Ovary (tissue), 9 donors: ENCODE results near the gene ADGRB2. TPM values are rescaled to one million over a fixed set of nuclear protein-coding genes. Genes with fewer than 3 reads are reported as not detected.

Source experiments
- DNase-seq, 5 donors: peaks; one replicate each; pipeline ENCODE4 v3.0.0-alpha.2; 2019 to 2020
- H3K27ac ChIP-seq, 2 donors: fragments of 200-600 bp; one replicate each; pipeline versions ENCODE4 v1.5.1 to v1.8.0; 2019 to 2022
- H3K27me3 ChIP-seq: fragments of 200-600 bp; one replicate; pipeline ENCODE4 v1.8.0; 2022
- H3K36me3 ChIP-seq: fragments of 200-600 bp; sonication (generic); one replicate; pipeline ENCODE4 v1.5.1; 2019
- H3K4me1 ChIP-seq: one replicate; pipeline ENCODE4 v1.8.1; 2013; ENCODE audit warnings: mild to moderate bottlenecking, moderate library complexity; ENCODE audit not compliant: insufficient read depth
- H3K4me3 ChIP-seq: fragments of 200-600 bp; sonication (generic); one replicate; pipeline ENCODE4 v1.5.1; 2017
- H3K9me3 ChIP-seq, 2 donors: fragments of 200-600 bp in 1 of 2; sonication (generic) in 1 of 2; one replicate each; pipeline versions ENCODE4 v1.5.1 to v1.8.1; 2013 to 2019; ENCODE audit warnings: mild to moderate bottlenecking in 1 of 2, moderate library complexity in 1 of 2
- CTCF ChIP-seq, 3 donors: fragments of 450-650 bp in 2 of 3; fragments of 200-600 bp in 1 of 3; IDR thresholded peaks; one replicate each; pipeline versions ENCODE4 v1.5.1 to v1.8.0; 2016 to 2022; ENCODE audit warnings: antibody characterized with exemption in 3 of 3, mild to moderate bottlenecking in 1 of 3
- EP300 ChIP-seq: sonication (generic); formaldehyde crosslinking; IDR thresholded peaks from one replicate; pipeline ENCODE4 v1.6.1; 2017; ENCODE audit warnings: antibody characterized with exemption
- POLR2A ChIP-seq: fragments of 450-650 bp; IDR thresholded peaks from one replicate; pipeline ENCODE4 v1.6.1; 2017; ENCODE audit warnings: antibody characterized with exemption, mild to moderate bottlenecking, moderate library complexity
- WGBS, 3 donors: extraction: QIAGEN DNeasy Blood & Tissue Kit in 1 of 3; methylation state at CpG; one replicate each; pipeline versions ENCODE4 v1.1.5 to v1.1.7; 2013 to 2017; 5-methylcytosine and 5-hydroxymethylcytosine counted together
- intact Hi-C, 4 donors: fragments of 100-400 bp; cut with DNase I; formaldehyde crosslinking; loops; one replicate each; pipeline versions ENCODE4 v1.11.0 to v1.15.1; 2022 to 2023
- polyA plus RNA-seq, 2 donors: library from polyadenylated mRNA; stranded (reverse); fragments of 200-250 nt in 1 of 2; fragments of 350-450 nt in 1 of 2; fragmentation: Illumina TruSeq in 1 of 2; extraction: RNeasy Lipid Tissue Mini Kit (QIAGEN cat#74804) in 1 of 2; gene quantifications; one replicate each; pipeline ENCODE4 v1.2.3, GENCODE V29; 2013 to 2014
- total RNA-seq, 7 donors: library from RNA; depleted of rRNA in 2 of 7; stranded (reverse); fragments of >200 nt in 2 of 7; fragmentation: NEBNext Ultra II Directional in 3 of 7; extraction: Animal tissue kit (Norgen Biotek cat#: 25700) in 3 of 7; gene quantifications; one replicate each; pipeline versions ENCODE4 v1.1.0 to v1.2.4, GENCODE V29; 2016 to 2023
- donor health status: DM: no; HTN: no; CAD: no; lungs with moderate emphysema.
- donor health status: DM: no; HTN: no; CAD: no.
- donor health status: Bipolar disorder and iron deficiency.
- donor health status: DM: yes; HTN: yes; CAD: no.
- donor health status: DM: no; HTN: no; CAD: no.
- donor health status: DM: yes; HTN: yes; CAD: no.

Gene ADGRB2
- total and polyA plus RNA-seq, 9 donors: 0.30 to 7.2 (median 1.6) TPM

GRCh38 chr1:31769720-31770390 is 5.7 kb upstream of the ADGRB2 start:
- intact Hi-C loops: no loop called here
- WGBS, 3 donors: 34 to 39% (median 35%) methylated on average over 10 to 12 of the region's 12 CpGs
- no peak for DNase-seq

GRCh38 chr1:31768939-31769704 is 5.0 kb upstream of the ADGRB2 start:
- TF ChIP-seq CTCF (IDR thresholded peaks at IDR 0.05) (no peak), EP300 (no peak), POLR2A (no peak)
- peaks cover 12% of the 10 kb centered on the region for H3K4me1 ChIP-seq
- no peak overlapping the region for H3K4me3 ChIP-seq
- no peaks in the 10 kb centered on the region for H3K36me3 ChIP-seq
- no peaks in the 10 kb centered on the region for H3K27me3 ChIP-seq
- intact Hi-C loops: no loop called here
- 40 to 58% (median 48%) methylated on average over 5 of the region's 5 CpGs for WGBS, 3 donors
- DNase-seq: no peak
- no peak overlapping the region for H3K27ac ChIP-seq
- H3K9me3 ChIP-seq: no peaks in the 10 kb centered on the region

More at GRCh38 chr1:31769720-31770390, 5.7 kb upstream of the ADGRB2 start:
- H3K36me3 ChIP-seq: no peaks in the 10 kb centered on the region
- H3K9me3 ChIP-seq: no peaks in the 10 kb centered on the region
- no peaks in the 10 kb centered on the region for H3K27me3 ChIP-seq
- TF ChIP-seq POLR2A (no peak), EP300 (no peak), CTCF (IDR thresholded peaks at IDR 0.05) (no peak)
- H3K27ac ChIP-seq: no peak overlapping the region
- H3K4me1 ChIP-seq: peaks cover 9% of the 10 kb centered on the region
- no peak overlapping the region for H3K4me3 ChIP-seq

GRCh38 chr1:31768407-31768907 is 4.3 kb upstream of the ADGRB2 start:
- intact Hi-C loops: no loop called here
- 41 to 52% (median 51%) methylated on average over 2 of the region's 2 CpGs for WGBS, 3 donors
- H3K27me3 ChIP-seq: no peaks in the 10 kb centered on the region

GRCh38 chr1:31767225-31767624 is 3.1 kb upstream of the ADGRB2 start:
- 82 to 87% (median 86%) methylated on average over 7 of the region's 7 CpGs for WGBS, 3 donors

More at GRCh38 chr1:31768407-31768907, 4.3 kb upstream of the ADGRB2 start:
- no peaks in the 10 kb centered on the region for H3K36me3 ChIP-seq
- no peak overlapping the region for H3K27ac ChIP-seq
- TF ChIP-seq CTCF (IDR thresholded peaks at IDR 0.05): no peak
- TF ChIP-seq POLR2A: no peak
- TF ChIP-seq EP300: no peak
- H3K4me3 ChIP-seq: no peak overlapping the region
- peaks cover 12% of the 10 kb centered on the region for H3K4me1 ChIP-seq
- no peak for DNase-seq
- H3K9me3 ChIP-seq: no peaks in the 10 kb centered on the region

More at GRCh38 chr1:31767225-31767624, 3.1 kb upstream of the ADGRB2 start:
- intact Hi-C loops: no loop called here
- H3K27me3 ChIP-seq: no peaks in the 10 kb centered on the region
- peaks cover 16% of the 10 kb centered on the region for H3K4me1 ChIP-seq
- no peak for TF ChIP-seq EP300
- no peak for TF ChIP-seq POLR2A
- no peak for TF ChIP-seq CTCF (IDR thresholded peaks at IDR 0.05)
- H3K4me3 ChIP-seq: no peak overlapping the region
- DNase-seq: no peak
- H3K9me3 ChIP-seq: no peaks in the 10 kb centered on the region
- no peaks in the 10 kb centered on the region for H3K36me3 ChIP-seq
- no peak overlapping the region for H3K27ac ChIP-seq
